PC-3 (cell line): ENCODE measurements around the gene PCDHGB5. TPM values are rescaled to one million over a fixed set of nuclear protein-coding genes. Genes with fewer than 3 reads are reported as not detected.
"Not testable (repeated sequence)": the region's sequence is repeated elsewhere in the genome, so short reads cannot be mapped to it uniquely, and the experiment has no call there.

ENCODE experiments used
- ATAC-seq: fragments of 200-7000 bp; cut with Tn5 transposase; 2 replicates; pipeline ENCODE4 v1.9.1; 2020; ENCODE audit warnings: mild to moderate bottlenecking, moderate library complexity
- BruUV-seq: library from RNA; stranded (reverse); fragments of 400-500 nt; replicated peaks from 2 replicates; lab custom pipeline; 2021; lab: Mats Ljungman, UMichigan
- CTCF ChIA-PET: fragments of 300-600 bp; sonication (Branson Sonifier 250); formaldehyde crosslinking; loops from one replicate; lab custom pipeline; 2022; ENCODE audit warnings: antibody characterized with exemption; lab: Charles Lee
- POLR2A ChIA-PET: fragments of 300-600 bp; sonication (Branson Sonifier 250); formaldehyde crosslinking; loops from one replicate; lab custom pipeline; 2022; ENCODE audit warnings: antibody characterized with exemption; ENCODE audit not compliant: unreplicated experiment; lab: Charles Lee
- DNase-seq: peaks from one replicate; pipeline ENCODE4 v3.0.0-alpha.2; 2015
- H2AFZ ChIP-seq: fragments of 300-600 bp; sonication (generic); 2 replicates; pipeline ENCODE4 v1.6.0; 2016; ENCODE audit warnings: antibody characterized with exemption, low read length
- H3F3A ChIP-seq: fragments of 300-600 bp; sonication (generic); one replicate; pipeline ENCODE4 v1.6.0; 2017; ENCODE audit warnings: antibody characterized with exemption, low read length, control low read depth, mild to moderate bottlenecking; ENCODE audit not compliant: unreplicated experiment
- H3K27ac ChIP-seq: fragments of 300-600 bp; sonication (generic); 2 replicates; pipeline ENCODE4 v1.5.1; 2016; ENCODE audit warnings: mild to moderate bottlenecking, low read length
- H3K27me3 ChIP-seq: fragments of 300-600 bp; sonication (generic); 2 replicates; pipeline ENCODE4 v1.6.1; 2016; ENCODE audit warnings: low read length, mixed read lengths
- H3K36me3 ChIP-seq: fragments of 300-600 bp; sonication (generic); 2 replicates; pipeline ENCODE4 v1.6.1; 2016; ENCODE audit warnings: low read depth, mixed run types, low read length, mixed read lengths
- H3K4me1 ChIP-seq: fragments of 300-600 bp; sonication (generic); 2 replicates; pipeline ENCODE4 v1.5.1; 2016; ENCODE audit warnings: low read length; ENCODE audit not compliant: insufficient read depth
- H3K4me2 ChIP-seq: fragments of 300-600 bp; sonication (generic); 2 replicates; pipeline ENCODE4 v1.6.0; 2016; ENCODE audit warnings: low read length
- H3K4me3 ChIP-seq: fragments of 300-600 bp; sonication (generic); 2 replicates; pipeline ENCODE4 v1.5.1; 2016; ENCODE audit warnings: mild to moderate bottlenecking, low read length, mixed read lengths
- H3K79me2 ChIP-seq: fragments of 300-600 bp; sonication (generic); 2 replicates; pipeline ENCODE4 v1.6.1; 2017; ENCODE audit warnings: low read length, mixed read lengths
- H3K9ac ChIP-seq: fragments of 300-600 bp; sonication (generic); 2 replicates; pipeline ENCODE4 v1.6.0; 2016; ENCODE audit warnings: mild to moderate bottlenecking, low read length
- H3K9me2 ChIP-seq: fragments of 300-600 bp; sonication (generic); replicated peaks from 2 replicates; pipeline ENCODE4 v1.6.1; 2016; ENCODE audit warnings: mixed run types, low read length, mixed read lengths
- H3K9me3 ChIP-seq: fragments of 300-600 bp; sonication (generic); 2 replicates; pipeline ENCODE4 v1.6.1; 2016; ENCODE audit warnings: low read length, mixed read lengths
- H4K20me1 ChIP-seq: fragments of 300-600 bp; sonication (generic); 2 replicates; pipeline ENCODE4 v1.6.1; 2016; ENCODE audit warnings: low read length, mixed read lengths
- CTCF ChIP-seq: fragments of 300-600 bp; sonication (generic); conservative IDR thresholded peaks from 2 replicates; pipeline ENCODE4 v1.5.1; 2017; ENCODE audit warnings: antibody characterized with exemption, low read depth, mild to moderate bottlenecking, low read length
- EZH2 ChIP-seq: fragments of 300-600 bp; sonication (generic); IDR thresholded peaks from one replicate; pipeline ENCODE4 v1.6.1; 2017; ENCODE audit warnings: antibody characterized with exemption, mild to moderate bottlenecking, low read length; ENCODE audit not compliant: unreplicated experiment
- EZH2phosphoT487 ChIP-seq: fragments of 300-600 bp; sonication (generic); IDR thresholded peaks from 2 replicates; pipeline ENCODE4 v1.6.1; 2018; ENCODE audit warnings: mild to moderate bottlenecking, antibody characterized with exemption, low read length, borderline replicate concordance
- intact Hi-C: fragments of 100-400 bp; cut with micrococcal nuclease; formaldehyde crosslinking; loops from 2 replicates; pipeline ENCODE4 v1.9.0; 2023
- total RNA-seq: library from RNA; depleted of rRNA; stranded (reverse); fragments of >200 nt; gene quantifications from 2 replicates; pipeline ENCODE4 v1.2.3, GENCODE V29; 2014

Gene PCDHGB5
- total RNA-seq, 1 experiment from 2014 or later: 9.0 TPM

- CTCF ChIA-PET: no interaction called here
- TF ChIP-seq CTCF: no peak
- TF ChIP-seq EZH2phosphoT487: no peak
- TF ChIP-seq EZH2: no peak
- intact Hi-C loops: no loop called here
Observed at GRCh38 chr5:141384471-141385267, 13.1 kb upstream of the PCDHGB5 start.

DNA sequence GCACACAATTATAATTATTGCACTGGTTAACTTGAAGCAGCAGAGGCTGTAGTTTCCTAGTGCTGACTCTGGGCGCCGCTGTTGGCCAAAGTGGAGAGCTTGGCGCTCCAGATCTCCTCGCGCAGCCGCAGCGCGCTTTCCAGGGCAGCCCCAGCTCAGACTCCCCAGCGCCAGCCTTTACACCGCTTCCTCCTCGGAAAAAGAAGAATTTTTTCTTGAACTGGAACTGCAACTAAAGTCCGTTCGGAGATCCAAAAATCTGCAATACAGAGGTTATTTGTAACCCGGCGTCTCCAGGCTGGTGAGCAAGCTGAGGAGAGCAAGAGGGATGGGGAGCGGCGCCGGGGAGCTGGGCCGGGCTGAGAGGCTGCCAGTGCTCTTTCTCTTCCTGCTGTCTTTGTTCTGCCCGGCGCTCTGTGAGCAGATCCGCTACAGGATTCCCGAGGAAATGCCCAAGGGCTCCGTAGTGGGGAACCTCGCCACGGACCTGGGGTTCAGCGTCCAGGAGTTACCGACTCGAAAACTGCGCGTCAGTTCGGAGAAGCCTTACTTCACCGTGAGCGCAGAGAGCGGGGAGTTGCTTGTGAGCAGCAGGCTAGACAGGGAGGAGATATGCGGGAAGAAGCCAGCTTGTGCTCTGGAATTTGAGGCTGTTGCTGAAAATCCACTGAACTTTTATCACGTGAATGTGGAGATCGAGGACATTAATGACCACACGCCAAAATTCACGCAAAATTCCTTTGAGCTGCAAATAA lies 10.0 kb upstream of the PCDHGB5 start, which contains the start of gene PCDHGB4:
TSS of gene PCDHGB4 (plus strand) at position 142 of the 755 bp plus-strand sequence. CDS start at position 329, 187 bp downstream.
- H3K9me2 ChIP-seq, intact Hi-C loops, H3K27me3 ChIP-seq, POLR2A ChIA-PET, H3K36me3 ChIP-seq, H4K20me1 ChIP-seq, H3K9ac ChIP-seq, H3K27ac ChIP-seq, H3K79me2 ChIP-seq, CTCF ChIA-PET, H3F3A ChIP-seq, H2AFZ ChIP-seq, H3K4me2 ChIP-seq, H3K4me1 ChIP-seq, H3K4me3 ChIP-seq, H3K9me3 ChIP-seq, BruUV-seq: not testable (repeated sequence)
- peak; percentile 35 for ATAC-seq
- peak; percentile 23 for DNase-seq
- TF ChIP-seq CTCF: peak; percentile 31

More at GRCh38 chr5:141384471-141385267, 13.1 kb upstream of the PCDHGB5 start:
- no peaks in the 10 kb centered on the region for H3F3A ChIP-seq
- H3K9me3 ChIP-seq: 0 out of 2 replicates have a peak, but pooled peaks cover 6% of the 10 kb centered on the region
- BruUV-seq: no TSS peak
- H3K4me3 ChIP-seq: no peak overlapping the region
- H3K9me2 ChIP-seq: no peaks in the 10 kb centered on the region
- H3K4me1 ChIP-seq: no peaks in the 10 kb centered on the region
- no peaks in the 10 kb centered on the region for H3K36me3 ChIP-seq
- no peaks in the 10 kb centered on the region for H3K27me3 ChIP-seq
- no peaks in the 10 kb centered on the region for H3K79me2 ChIP-seq
- H3K4me2 ChIP-seq: no peak overlapping the region
- POLR2A ChIA-PET: no interaction called here
- H2AFZ ChIP-seq: no peak overlapping the region
- no peaks in the 10 kb centered on the region for H4K20me1 ChIP-seq
- H3K27ac ChIP-seq: no peak overlapping the region
- H3K9ac ChIP-seq: no peak overlapping the region
- ATAC-seq (no peak), DNase-seq (no peak)
